Thoracic aorta (tissue), 2 donors: Measurements from ENCODE around the gene PTPN2. TPM values are rescaled to one million over a fixed set of nuclear protein-coding genes. Genes with fewer than 3 reads are reported as not detected.

Experiments
- ATAC-seq: fragments of 150-250 bp; one replicate; pipeline ENCODE4 v1.8.0; 2017; ENCODE audit warnings: low read depth; ENCODE audit not compliant: insufficient number of reproducible peaks, low FRiP score
- DNase-seq: peaks from one replicate; pipeline ENCODE4 v3.0.0-alpha.2; 2020; ENCODE audit warnings: low spot score
- H3K27ac ChIP-seq, 2 donors: fragments of 200-600 bp; sonication (generic); 1 replicate in 1 of 2; 2 replicates in 1 of 2; pipeline ENCODE4 v1.5.1; 2016; ENCODE audit warnings: mild to moderate bottlenecking in 2 of 2, moderate library complexity in 2 of 2
- H3K27me3 ChIP-seq: fragments of 200-600 bp; sonication (generic); replicated peaks from 2 replicates; pipeline ENCODE4 v1.6.0; 2016; ENCODE audit warnings: mild to moderate bottlenecking; ENCODE audit not compliant: insufficient read depth
- H3K36me3 ChIP-seq: fragments of 200-600 bp; sonication (generic); one replicate; pipeline ENCODE4 v1.5.1; 2016
- H3K4me1 ChIP-seq, 2 donors: fragments of 200-600 bp; sonication (generic); 1 replicate in 1 of 2; 2 replicates in 1 of 2; pipeline versions ENCODE4 v1.5.1 to v1.6.0; 2016; ENCODE audit warnings: low read depth in 2 of 2, mild to moderate bottlenecking in 1 of 2; ENCODE audit not compliant: control insufficient read depth in 1 of 2
- H3K4me3 ChIP-seq: fragments of 200-600 bp; sonication (generic); 2 replicates; pipeline ENCODE4 v1.5.1; 2016; ENCODE audit warnings: mild to moderate bottlenecking
- H3K9me3 ChIP-seq: fragments of 200-600 bp; sonication (generic); 2 replicates; pipeline ENCODE4 v1.5.1; 2016
- CTCF ChIP-seq: fragments of 200-600 bp; sonication (generic); IDR thresholded peaks from one replicate; pipeline ENCODE4 v1.5.1; 2019; ENCODE audit warnings: antibody characterized with exemption
- total RNA-seq, 2 donors: library from RNA; depleted of rRNA; stranded (reverse); fragments of >200 nt; gene quantifications; one replicate each; pipeline versions ENCODE4 v1.1.0 to v1.2.3, GENCODE V29; 2016

PTPN2 gene
- total RNA-seq, 2 donors from 2014 or later = 29.4 to 62.8 TPM

DNA sequence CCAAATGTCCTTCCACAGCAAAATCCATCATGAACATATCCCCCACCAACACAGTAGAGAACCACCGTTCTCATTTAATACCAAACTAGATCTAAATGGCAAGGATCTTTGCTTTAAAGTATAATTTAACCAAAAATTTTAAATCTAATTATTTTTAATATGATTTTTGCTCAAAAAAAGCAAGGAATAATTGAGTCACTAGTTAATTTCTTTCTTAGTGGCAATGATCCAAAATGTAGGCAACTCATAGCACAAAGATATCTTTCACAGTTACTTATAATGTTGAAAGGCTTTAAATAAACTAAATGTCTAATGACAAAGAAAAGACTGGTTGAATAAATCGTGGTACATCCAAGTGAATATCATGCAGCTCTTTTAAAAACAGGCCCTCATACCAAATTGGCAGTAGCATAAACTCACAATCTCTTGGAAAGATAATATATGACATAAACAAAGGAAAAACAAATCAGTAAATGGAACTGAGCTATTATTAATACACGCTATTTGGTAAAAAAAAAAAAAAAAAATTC, 20.3 kb downstream of the PTPN2 start:
- H3K27ac ChIP-seq = no peak overlapping the region
- no peaks in the 10 kb centered on the region for H3K36me3 ChIP-seq
- TF ChIP-seq CTCF = no peak
- H3K4me1 ChIP-seq = peaks cover 3 to 6% of the 10 kb centered on the region in 2 donors
- H3K9me3 ChIP-seq = no peaks in the 10 kb centered on the region
- ATAC-seq (no peak), DNase-seq (no peak)
- no peaks in the 10 kb centered on the region for H3K27me3 ChIP-seq
- H3K4me3 ChIP-seq = no peak overlapping the region

- H3K4me3 ChIP-seq = no peak overlapping the region
- no peaks in the 10 kb centered on the region for H3K9me3 ChIP-seq
- peaks cover 3 to 6% of the 10 kb centered on the region in 2 donors for H3K4me1 ChIP-seq
- no peaks in the 10 kb centered on the region for H3K27me3 ChIP-seq
- H3K36me3 ChIP-seq = no peaks in the 10 kb centered on the region
- ATAC-seq (no peak), DNase-seq (no peak)
- H3K27ac ChIP-seq = no peak overlapping the region
- no peak for TF ChIP-seq CTCF
These were observed 21.1 kb downstream of the PTPN2 start for GRCh38 chr18:12862874-12863482.

DNA sequence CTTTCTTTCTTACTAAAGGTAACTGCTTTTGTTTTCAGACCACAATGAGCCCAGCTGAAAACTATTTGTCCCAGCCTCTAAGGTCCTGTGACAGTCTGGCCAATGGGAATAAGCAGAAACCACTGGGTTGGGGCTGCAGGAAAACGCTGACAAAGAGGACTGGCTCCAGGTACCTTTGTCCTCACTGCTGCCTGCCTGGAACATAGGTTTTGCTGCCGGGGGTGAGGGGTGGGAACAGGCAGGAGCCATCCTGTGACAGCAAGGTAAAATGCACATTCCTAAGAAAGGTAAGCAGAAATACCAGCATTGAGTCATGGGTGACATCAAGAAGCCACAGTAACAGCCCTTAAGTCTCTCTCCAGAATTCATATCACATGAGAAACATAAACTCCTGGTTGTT, 21.6 kb downstream of the PTPN2 start:
- H3K4me3 ChIP-seq = no peak overlapping the region
- ATAC-seq (no peak), DNase-seq (no peak)
- H3K9me3 ChIP-seq = no peaks in the 10 kb centered on the region
- peaks cover 3 to 6% of the 10 kb centered on the region in 2 donors for H3K4me1 ChIP-seq
- no peaks in the 10 kb centered on the region for H3K36me3 ChIP-seq
- no peak for TF ChIP-seq CTCF
- no peaks in the 10 kb centered on the region for H3K27me3 ChIP-seq
- H3K27ac ChIP-seq = no peak overlapping the region

- DNase-seq (no peak), ATAC-seq (no peak)
- no peak overlapping the region for H3K27ac ChIP-seq
- no peak for TF ChIP-seq CTCF
- H3K27me3 ChIP-seq = no peaks in the 10 kb centered on the region
- H3K9me3 ChIP-seq = no peaks in the 10 kb centered on the region
- H3K4me1 ChIP-seq = peaks cover 3 to 6% of the 10 kb centered on the region in 2 donors
- H3K4me3 ChIP-seq = no peak overlapping the region
- H3K36me3 ChIP-seq = no peaks in the 10 kb centered on the region
These were observed 22.4 kb downstream of the PTPN2 start for GRCh38 chr18:12861637-12862036.

DNA sequence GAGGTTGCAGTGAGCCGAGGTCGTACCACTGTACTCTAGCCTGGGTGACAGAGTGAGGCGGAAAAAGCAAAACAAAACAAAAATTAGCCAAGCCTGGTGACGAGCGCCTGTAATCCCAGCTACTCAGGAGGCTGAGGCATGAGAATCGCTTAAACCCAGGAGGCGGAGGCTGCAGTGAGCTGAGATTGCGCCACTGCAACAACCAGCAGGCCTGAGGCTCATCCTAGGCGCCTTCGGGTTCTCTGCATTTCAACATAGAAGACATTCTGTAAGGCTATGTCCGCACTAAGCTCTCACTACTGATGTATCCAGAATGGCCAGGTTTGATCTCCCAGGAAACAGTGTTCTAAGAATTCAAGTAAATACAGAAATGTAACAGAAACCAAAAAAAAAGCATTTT, 23.5 kb downstream of the PTPN2 start:
- no peak for TF ChIP-seq CTCF
- ATAC-seq (no peak), DNase-seq (no peak)
- Histone ChIP-seq H3K4me3 (no peak overlapping the region), H3K4me1 (peaks cover 3 to 6% of the 10 kb centered on the region in 2 donors), H3K9me3 (no peaks in the 10 kb centered on the region), H3K27me3 (no peaks in the 10 kb centered on the region), H3K36me3 (no peaks in the 10 kb centered on the region), H3K27ac (no peak overlapping the region)
